AG10803 (cell line): ENCODE data around the gene PCBP3.

ENCODE experiments used
- DNase-seq: peaks from one replicate; pipeline ENCODE4 v3.0.0; 2010; ENCODE audit warnings: low read depth
- H3K4me3 ChIP-seq: 2 replicates; pipeline ENCODE4 v1.5.1; 2011; ENCODE audit warnings: mild to moderate bottlenecking, low read length, control low read depth
- CTCF ChIP-seq: conservative IDR thresholded peaks from 2 replicates; pipeline ENCODE4 v1.5.1; 2011; ENCODE audit warnings: mild to moderate bottlenecking, low read length, control low read depth, inconsistent platforms

PCBP3 gene

GRCh38 chr21:45836694-45837670 is 193.5 kb downstream of the PCBP3 start:
- H3K4me3 ChIP-seq = no peak overlapping the region
- no peak for DNase-seq
- TF ChIP-seq CTCF = no peak

DNA sequence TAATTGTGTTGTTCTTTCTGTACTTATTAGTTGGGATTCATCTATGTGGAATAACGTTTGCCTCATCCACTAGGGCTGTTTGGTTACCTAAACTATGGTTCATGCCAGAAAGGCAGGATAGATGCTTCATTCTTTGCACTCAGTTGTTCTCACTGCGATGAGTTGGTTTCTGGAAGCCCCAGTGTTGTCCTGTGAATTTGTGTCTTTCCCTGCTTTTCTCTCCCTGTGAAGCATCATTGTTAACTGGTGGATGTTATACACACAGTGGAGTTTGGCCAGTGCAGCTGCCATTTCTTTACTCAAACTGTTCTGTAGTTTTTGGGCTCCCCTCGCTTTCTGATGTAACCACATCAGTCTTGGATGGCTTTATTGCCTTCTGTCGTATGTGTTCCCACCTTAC is 194.4 kb downstream of the PCBP3 start:
- H3K4me3 ChIP-seq = no peak overlapping the region

GRCh38 chr21:45838634-45839033 is 195.1 kb downstream of the PCBP3 start:
- DNase-seq = peak; percentile 27
- no peak overlapping the region for H3K4me3 ChIP-seq
- no peak for TF ChIP-seq CTCF

More for the DNA sequence above, 194.4 kb downstream of the PCBP3 start:
- no peak for TF ChIP-seq CTCF
- DNase-seq = no peak

DNA sequence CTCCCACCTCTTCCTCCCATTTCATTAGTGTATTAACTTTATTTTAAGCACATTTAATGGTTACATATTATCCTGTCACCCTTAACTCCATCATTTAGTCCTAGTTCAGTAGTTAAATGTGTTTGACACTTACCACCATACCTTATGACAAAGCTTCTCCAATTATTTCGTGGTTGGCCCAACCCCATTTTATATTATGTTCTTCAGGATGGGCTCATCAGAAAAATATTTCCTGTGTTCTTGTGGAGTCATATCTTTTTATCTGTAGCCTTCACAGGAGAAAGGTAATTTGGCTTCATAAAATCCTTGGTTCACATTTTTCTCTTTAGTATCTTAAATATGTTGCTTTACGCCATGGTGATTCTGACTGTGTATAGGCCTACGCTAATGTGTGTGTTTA is 195.7 kb downstream of the PCBP3 start:
- TF ChIP-seq CTCF = no peak
- DNase-seq = no peak

DNA sequence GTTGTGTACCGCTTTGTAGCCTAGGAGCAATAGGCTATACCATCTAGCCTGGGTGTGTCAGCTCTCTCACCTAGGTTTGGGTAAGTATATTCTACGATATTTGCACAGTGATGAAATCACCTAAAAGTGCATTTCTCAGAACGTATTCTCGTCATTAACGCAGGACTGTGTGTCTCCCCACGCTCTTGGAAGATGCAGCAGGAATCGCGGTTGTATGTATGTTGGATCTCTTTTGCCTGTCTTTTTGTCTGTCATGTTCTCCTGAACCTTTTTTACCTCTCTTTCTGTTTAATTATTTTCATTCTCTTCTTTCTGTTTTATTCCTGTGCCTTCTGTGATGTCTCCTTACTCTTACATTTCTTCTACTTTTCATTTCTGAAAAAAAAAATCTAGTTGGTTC is 197.5 kb downstream of the PCBP3 start:
- no peak for DNase-seq
- no peak overlapping the region for H3K4me3 ChIP-seq
- TF ChIP-seq CTCF = no peak

More for the DNA sequence above, 195.7 kb downstream of the PCBP3 start:
- H3K4me3 ChIP-seq = no peak overlapping the region

- no peak overlapping the region for H3K4me3 ChIP-seq
- DNase-seq = no peak
Measured at GRCh38 chr21:45843426-45843825, 199.9 kb downstream of the PCBP3 start.

More at GRCh38 chr21:45843426-45843825, 199.9 kb downstream of the PCBP3 start:
- no peak for TF ChIP-seq CTCF
